GM13977 (cell line): ENCODE results near the gene HLA-F.

Experiments
- DNase-seq: peaks from one replicate; pipeline ENCODE4 v3.0.0; 2012; ENCODE audit warnings: low spot score
- CTCF ChIP-seq: IDR thresholded peaks from 2 replicates; pipeline ENCODE4 v1.5.1; 2012; ENCODE audit warnings: mild to moderate bottlenecking, control low read depth; ENCODE audit not compliant: insufficient read depth; ENCODE audit errors: extremely low read depth, missing control alignments
- in situ Hi-C: fragments of 300-500 bp; cut with MboI; formaldehyde crosslinking; loops from one replicate; pipeline ENCODE4 v1.12.0; 2022; ENCODE audit warnings: low sequenced_read_pairs, low pct_unique_long_range_greater_than_20kb, mixed read lengths, inconsistent platforms; ENCODE audit not compliant: unreplicated experiment

Gene HLA-F

GRCh38 chr6:29680416-29680815, 42.8 kb upstream of the HLA-F start:
- in situ Hi-C loops, result no loop called here
- no peak for DNase-seq
- no peak for TF ChIP-seq CTCF

- in situ Hi-C loops, result no loop called here
- no peak for DNase-seq
- no peak for TF ChIP-seq CTCF
These were observed 42.3 kb upstream of the HLA-F start, which contains the start of gene ZFP57 for GRCh38 chr6:29680904-29681303. TSS of gene ZFP57 (minus strand) at chr6:29681152. CDS start at chr6:29677003, 4,149 bp downstream.

- in situ Hi-C loops, result no loop called here
- DNase-seq, result no peak
- TF ChIP-seq CTCF, result no peak
These were observed 41.4 kb upstream of the HLA-F start for GRCh38 chr6:29681811-29682210.

GRCh38 chr6:29685718-29686326, 37.4 kb upstream of the HLA-F start:
- TF ChIP-seq CTCF, result peak; percentile 22
- in situ Hi-C loops, result no loop called here
- no peak for DNase-seq

- in situ Hi-C loops, result no loop called here
- TF ChIP-seq CTCF, result no peak
- no peak for DNase-seq
These were observed 28.6 kb upstream of the HLA-F start for GRCh38 chr6:29694637-29695036.

GRCh38 chr6:29696147-29697125, 26.8 kb upstream of the HLA-F start:
- in situ Hi-C loops, result no loop called here
- peak; percentile 57 for DNase-seq
- TF ChIP-seq CTCF, result peak; percentile 73
